Suppressor macrophage treated with lipopolysaccharide for 4 hours (primary cell): ENCODE data around the gene PTPRT.

ENCODE experiments used
- DNase-seq: peaks from one replicate; pipeline ENCODE4 v3.0.0-alpha.2; 2020

The PTPRT gene

DNA sequence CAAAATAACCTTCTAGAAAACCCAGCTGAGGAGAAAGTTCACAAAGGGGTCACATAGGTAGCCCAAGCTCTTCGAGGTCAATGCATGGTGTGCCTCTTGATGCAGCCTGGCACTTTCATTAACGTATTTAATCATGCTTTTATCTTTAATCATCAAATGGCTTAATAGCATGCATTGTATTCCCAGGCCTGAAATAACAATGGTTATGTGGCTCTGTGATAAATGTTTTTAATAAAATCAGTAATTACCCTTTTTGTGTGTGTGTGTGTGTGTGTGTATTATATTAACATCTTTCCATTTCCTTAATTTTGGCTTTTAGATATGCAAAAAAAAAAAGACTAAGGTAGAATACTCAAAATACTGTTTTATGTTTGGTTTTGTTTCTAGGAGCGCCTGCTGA is 681.8 kb downstream of the PTPRT start:
- DNase-seq, result no peak

DNA sequence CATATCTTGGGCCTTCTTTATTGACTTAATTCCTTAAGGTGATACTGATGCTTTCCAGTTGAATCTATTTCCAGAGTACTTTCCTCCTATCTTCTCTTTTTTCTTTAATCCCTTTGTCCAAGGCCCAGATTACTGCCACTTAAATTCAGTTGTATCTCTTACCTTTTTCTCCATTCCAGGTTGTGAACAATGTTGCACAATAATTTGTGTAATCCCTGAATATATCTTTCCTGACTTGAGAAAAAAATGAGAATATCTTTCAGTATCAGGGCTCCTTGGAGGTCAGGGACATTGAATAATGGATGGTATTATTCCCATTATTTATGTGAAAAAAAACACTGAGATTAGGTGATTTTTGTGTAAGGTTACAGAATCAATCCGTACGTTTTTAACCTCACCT is 683.3 kb downstream of the PTPRT start:
- no peak for DNase-seq

DNA sequence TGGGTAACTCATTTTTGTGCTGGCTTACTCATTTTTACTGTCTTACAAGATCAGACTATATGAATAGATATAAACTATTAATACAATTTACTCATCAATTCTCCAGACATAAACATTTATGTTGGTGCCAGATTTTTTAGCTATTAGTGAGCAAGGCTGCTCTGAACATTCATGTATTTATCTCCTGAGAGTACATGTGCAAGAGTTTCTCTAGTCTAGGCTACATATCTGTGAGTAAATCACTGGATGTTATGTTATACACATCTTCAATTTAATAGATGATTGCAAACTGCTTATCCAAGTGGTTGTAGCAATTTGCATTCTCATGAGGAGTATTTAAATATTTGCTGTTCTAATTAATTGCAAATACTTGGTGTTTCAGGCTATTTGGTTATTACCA is 687.1 kb downstream of the PTPRT start:
- no peak for DNase-seq

DNA sequence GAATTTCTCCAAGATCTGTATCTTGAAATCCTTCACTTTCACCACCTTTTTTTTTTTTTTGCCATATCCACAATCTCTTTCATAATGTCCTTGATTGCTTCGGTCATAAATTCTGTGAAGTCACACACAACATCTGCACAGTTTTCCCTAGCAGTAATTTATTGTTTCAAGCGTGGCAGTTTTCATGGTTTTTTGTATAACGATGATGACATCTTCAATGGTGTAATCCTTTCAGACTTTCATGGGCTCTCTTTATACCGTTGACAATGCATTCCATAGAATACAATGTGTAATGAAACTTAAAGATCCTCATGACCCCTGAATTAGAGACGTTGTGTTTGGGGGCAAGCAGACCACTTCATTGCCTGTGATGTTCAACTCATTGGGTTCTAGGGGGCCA is 693.1 kb downstream of the PTPRT start:
- no peak for DNase-seq

DNA sequence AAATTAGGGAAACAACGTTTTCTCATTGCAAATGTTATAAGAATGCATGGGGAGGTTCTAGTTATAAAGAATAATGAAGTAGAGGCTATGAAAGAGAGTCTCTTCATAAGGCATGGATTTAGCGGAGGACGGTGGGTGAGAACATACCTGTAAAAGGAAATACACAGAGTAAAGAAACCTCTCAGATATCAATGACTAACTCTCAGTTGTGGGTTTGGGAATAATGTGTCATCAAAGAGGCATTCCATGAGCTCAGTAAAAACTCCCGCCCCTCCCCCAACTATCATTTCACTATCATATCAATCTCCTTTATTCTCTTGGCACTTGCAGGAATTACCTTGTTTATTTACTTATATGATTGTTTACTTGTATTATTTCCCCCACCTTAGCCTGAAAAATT is 695.4 kb downstream of the PTPRT start:
- DNase-seq, result no peak

DNA sequence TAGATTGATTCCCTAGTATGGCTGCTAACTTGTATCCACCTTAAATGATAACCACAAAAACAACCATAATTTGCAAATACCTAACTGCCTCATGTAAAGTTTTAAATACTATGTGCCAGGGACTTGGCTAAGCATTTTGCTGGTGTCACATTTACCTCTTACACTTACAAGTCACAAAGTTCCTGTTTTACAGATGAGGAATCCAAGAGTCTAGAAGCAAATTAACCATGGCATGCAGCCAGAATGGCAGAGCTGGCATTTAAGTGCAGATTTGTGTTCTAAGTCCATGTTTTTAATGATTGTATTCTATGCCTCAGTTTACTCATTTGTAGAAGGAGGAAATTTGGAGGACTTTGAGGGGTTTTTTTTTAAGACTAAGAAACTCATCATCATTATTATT is 696.7 kb downstream of the PTPRT start:
- peak; percentile 12 for DNase-seq

DNA sequence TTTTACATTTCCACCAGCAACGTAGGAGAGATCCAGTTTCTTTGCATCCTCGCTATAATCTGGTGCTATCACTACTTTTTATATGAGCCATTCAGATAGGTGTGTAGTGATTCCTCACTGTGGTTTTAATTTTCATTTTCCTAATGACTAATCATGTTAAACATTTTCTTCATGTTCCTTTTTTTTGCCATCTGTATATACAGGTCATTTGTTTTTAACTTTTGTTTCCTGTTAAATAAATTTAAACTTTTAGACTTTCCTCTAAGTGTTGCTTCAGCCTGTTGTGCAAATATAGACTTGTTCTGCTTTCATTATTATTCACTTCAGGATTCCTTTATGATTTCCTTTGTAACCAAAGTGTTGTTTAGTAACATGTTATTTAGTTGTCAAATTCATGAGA is 697.4 kb downstream of the PTPRT start:
- peak; percentile 68 for DNase-seq

DNA sequence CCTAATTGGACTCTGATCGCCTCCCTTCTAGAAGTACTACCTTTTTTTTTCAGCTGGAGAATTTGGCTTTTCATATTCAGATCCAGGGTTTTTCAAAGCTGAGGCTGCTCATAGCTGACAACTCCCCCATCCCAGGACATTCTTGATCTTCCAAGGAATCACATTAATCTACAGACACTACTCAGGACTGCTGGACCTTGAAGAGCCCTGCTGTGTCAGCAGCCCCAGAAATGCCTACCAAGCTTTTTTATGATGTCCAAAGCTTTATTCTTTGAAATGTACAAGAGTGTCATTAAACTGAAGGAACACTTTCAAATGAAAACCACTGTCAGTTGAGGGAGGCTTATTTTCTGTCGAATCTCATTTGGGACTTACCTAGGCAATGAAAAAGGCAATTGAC is 704.1 kb downstream of the PTPRT start:
- DNase-seq, result no peak

DNA sequence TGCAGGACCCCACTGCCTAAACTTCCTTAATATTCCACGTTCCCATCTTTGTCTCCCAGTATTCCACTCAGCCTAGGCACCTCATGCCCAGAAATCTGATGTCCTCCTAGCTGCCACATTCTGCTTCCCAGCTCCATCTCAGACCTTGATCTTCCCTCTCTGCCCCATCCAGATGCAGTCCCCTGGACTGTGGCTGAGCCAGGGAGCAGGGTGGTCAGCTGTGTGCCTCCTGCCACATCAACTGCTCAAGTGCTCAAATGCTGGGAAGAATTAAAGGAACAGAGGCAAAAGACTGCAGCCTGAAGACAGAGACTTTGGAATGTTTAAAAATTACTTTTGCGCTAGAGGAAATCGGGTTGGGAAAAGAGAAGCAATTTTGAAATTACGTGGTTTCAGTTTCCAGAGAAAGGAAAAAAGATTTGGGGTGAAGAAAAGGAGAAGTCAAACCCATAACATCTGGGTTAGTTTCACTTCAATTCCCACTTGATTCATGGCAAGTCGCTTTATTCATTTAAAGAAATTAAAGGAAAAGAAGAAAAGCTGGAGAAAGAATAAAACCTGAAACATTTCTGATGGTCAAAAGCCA is 704.8 kb downstream of the PTPRT start:
- DNase-seq, result peak; percentile 55

DNA sequence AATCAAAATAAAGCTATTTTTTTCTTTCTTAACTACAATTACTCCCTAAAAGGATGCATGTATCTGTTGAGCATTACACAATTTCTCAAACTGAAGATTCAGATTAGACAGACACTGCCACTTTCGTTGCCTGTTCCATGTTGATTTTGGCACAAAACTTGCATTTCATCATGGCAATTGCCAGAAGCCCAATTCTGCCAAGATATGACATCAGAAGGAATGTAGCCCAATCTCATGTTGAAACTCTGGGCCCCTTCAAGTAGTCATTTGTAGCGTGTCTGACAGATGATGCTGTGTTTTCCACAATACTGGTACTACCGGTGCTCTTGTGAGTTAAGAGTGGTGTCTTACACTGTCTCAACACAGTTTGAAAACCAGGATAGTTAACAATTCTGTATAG is 705.4 kb downstream of the PTPRT start:
- DNase-seq, result peak; percentile 70

DNA sequence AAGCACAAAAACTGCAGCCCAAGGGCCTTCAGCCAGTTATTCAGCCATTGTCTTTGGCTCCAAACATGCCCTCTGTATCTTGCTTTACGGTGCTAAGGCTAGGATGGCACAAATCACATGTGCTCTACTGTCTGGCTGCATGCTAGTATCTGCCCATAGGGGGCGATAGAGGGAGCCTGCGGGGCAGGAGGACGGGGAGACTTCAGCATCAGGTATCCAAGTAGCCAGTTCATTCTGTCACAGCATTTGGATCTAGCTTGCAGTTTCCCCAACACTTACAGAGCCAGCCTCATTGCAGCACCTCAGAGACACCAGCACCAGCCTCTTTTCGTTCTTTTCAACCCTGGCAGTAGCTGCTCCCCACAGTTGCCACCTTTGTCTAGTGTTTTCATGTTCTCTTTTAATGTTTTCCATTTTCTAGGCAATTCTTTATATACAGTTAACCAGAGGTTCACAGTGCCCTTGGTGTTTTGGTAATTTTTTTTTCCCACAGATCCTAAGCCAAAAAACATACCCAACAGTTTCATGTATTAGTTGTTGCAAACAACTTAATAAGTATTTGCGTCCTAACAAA is 705.9 kb downstream of the PTPRT start:
- peak; percentile 33 for DNase-seq

DNA sequence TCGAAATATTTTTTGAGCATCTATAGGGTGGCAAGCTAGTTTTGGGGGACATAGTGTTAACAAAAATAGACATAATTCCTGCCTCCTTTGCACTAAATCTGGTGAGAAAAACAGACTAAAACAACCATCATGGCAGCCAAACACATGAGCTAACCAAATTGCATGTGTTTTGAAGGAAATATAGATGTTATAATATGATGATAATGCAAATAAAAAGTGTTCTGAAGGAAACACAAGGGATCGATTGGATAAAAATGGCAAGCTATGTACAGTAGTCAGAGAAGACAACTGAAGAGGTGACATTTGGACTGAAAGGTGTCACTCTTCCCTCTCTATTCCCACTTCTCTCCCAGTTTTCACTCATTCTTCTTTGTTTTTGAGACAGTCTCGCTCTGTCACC is 706.9 kb downstream of the PTPRT start:
- DNase-seq, result no peak

DNA sequence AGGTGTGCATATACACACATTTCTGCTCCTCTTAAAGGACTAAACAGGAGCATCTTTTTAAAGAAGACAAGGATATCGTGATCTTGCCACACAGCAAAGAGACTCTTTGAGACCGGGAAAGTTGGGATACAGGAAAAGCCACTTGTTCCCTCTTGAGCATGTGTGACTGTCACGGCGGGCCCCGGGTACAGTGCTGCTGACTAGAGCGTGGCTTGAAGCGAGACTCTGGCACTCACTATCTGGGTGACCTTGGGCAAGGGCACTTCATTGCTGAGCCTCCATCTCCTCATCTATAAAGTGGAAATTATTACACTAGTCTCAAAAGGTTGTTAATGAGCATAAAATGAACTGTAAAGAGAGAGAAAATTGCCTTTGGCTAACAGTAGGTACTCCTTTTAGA is 713.9 kb downstream of the PTPRT start:
- no peak for DNase-seq

DNA sequence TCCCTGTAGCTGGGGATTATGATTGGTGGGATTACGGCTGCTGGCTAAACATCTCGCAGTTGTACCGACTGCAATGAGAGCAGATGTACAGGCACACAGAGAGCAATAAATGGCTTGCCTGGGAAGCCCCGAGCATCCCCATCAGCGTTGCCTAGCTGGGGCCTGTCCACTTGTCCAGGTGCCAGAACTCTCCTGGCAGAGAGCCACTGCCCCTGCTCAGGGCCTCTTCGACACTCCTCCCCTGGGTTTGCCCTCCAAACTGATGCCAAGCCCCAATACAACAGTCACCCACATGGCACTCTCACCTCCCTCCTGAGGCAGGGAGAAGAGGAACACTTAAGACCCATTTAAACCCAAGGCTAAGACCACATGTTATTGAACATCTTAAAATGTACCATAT is 715.1 kb downstream of the PTPRT start:
- no peak for DNase-seq

DNA sequence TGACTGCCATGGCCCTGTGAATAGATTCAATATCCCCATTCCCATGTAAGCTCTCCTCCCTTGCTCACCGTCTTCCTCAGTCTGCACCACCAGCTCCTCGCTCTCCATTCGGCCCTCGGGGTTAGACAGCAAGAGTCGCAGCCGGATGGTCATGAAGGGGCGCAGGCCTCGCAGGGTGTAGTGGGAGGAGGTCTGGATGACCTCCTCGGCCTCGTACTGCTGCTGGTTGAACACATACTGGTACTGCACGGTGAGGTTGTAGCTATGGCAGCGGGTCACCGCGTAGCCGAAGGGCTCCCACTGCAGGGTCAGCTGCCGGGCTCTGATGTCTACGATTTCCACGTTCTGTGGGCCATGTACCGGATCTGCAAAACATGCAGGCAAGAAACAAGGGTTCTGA is 717.5 kb downstream of the PTPRT start:
- DNase-seq, result no peak

DNA sequence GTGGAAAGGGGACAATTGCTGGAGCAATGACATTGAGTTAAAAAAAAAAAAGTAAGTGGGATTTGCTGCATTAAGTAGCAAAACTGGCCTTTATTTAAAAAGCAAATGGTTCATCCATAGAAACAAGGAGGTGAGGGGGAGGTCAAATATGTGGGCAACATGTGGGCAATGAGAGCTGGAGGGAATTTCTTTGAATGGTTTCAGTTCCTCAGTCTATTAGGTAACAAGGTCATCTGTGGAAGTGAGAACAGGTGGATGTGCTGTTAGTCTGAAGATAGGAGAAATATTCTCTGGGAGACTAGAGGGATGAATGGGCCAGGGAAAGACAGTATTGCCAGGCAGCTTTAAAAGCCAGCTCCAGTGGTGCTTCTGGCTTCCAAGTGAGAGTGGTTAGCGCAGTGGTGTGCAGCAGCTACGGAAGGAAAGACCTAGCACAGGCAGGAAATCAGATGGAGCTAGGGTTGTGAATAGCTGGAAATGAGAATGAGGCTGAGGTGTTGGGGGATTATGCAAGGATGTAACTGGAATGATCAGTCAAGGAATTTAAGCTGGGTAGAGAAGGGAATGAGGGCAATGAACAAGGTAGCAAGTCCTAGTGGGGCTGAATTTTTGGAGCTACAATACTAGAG is 727.6 kb downstream of the PTPRT start:
- no peak for DNase-seq

DNA sequence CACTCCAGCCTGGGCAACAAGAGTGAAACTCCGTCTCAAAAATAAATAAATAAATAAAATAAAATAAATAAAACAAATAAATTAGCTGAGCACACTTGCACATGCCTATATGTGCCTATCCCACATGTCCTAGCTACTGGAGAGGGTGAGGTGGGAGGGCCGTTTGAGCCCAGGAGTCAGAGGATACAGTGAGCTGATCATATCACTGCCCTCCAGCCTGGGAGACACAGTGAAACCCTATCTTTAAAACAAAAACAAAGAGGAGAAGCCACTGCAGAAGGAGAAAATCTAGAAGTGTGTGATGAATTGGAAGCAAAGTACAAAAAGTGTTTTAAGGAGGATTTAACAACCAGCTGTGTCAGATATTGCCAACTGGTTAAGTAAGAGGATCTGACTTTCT is 728.4 kb downstream of the PTPRT start:
- DNase-seq, result no peak

DNA sequence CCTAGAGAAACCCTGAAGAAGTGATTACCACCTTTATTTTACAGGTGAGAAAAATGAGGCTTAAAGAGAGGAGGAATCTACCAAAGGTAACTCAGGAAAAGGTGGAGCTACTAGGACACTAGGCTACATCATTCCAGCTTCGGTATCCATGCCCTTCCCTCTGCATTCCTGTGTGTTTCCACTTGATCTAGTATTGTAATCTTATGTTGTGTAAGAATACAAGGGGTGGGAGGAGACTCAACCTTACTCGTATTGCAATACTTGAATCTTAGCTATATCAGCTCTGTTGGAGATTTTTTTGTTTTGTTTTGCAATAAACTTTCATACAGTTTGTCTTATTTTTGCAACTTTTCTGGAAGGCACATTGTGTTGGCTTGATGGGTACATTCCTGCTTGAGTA is 742.4 kb downstream of the PTPRT start:
- DNase-seq, result no peak

DNA sequence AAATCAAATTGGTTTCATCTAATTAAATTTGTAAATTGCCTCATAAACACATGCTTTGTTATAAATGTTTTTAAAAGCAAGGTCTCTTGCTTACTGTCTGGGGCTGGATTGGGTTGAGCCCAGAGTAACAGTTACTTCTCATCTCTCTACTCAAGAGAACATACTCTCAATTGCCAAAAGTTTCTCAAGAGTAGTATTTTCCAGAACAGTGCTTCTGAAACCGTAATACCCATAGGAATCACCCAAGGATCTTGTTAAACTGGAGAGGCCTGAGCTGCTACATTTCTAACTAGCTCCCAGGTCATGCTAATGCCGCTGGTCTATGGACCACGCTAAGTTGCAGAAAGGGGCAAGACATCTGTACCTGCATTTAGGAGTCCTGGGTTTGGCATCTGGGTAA is 744.9 kb downstream of the PTPRT start:
- no peak for DNase-seq

DNA sequence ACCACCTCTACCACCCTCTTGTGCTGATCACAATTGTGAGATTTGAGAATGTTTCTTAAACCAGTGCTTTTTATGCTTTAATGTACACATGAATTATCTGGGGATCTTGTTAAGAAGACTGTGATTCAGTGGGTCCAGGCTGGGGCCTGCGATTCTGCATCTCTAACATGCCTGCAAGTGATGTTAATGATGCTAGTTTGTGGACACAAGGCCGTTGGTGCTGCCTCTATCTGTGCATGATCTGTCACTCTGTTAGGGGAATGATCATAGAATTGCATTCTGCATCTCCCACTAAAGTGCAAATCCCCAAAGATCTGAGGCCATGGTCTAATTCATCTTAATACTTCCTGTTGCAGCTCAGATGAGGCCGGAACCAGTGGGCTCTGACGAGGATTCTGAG is 746.5 kb downstream of the PTPRT start:
- DNase-seq, result no peak

DNA sequence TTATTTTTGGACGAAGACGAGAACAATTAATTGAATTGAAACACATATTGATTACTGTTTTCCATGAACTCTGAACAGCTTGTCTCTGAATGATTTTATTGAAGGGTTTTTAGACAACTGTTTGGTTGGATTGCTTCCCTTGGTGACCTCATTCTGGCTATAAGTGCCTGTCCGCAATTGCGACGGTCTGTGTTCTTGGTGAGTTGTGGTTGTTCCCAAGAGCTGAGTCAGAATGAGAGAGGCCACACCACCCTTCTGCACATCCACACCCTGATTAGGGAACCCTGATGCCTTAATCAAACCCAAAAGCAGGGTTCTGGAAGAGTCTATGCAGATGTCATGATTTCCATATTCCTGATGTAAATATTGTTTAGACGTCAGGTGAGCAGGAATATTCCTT is 747.0 kb downstream of the PTPRT start:
- DNase-seq, result no peak

DNA sequence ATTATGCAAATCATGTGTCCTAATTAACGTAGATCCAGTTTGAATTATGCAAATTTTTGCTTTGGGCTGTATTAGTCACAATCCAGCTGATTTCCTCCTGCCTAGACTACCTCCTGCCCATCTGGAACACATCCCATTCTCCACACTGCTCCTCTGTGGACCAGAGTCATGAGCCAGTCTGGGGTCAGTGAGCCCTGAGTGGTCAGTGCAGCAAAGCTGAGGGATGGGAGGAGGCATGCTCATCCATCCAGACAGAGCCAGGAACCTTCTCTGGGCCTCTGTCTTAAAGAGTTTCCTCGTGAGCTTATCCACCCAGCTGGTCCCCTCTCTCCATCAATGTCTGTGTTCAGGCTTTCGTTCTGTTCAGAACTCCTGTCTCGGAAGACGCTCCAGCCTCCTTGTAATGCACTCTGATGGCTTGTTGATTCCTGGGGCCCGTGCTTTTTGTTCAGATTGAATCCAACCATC is 747.8 kb downstream of the PTPRT start:
- DNase-seq, result no peak

DNA sequence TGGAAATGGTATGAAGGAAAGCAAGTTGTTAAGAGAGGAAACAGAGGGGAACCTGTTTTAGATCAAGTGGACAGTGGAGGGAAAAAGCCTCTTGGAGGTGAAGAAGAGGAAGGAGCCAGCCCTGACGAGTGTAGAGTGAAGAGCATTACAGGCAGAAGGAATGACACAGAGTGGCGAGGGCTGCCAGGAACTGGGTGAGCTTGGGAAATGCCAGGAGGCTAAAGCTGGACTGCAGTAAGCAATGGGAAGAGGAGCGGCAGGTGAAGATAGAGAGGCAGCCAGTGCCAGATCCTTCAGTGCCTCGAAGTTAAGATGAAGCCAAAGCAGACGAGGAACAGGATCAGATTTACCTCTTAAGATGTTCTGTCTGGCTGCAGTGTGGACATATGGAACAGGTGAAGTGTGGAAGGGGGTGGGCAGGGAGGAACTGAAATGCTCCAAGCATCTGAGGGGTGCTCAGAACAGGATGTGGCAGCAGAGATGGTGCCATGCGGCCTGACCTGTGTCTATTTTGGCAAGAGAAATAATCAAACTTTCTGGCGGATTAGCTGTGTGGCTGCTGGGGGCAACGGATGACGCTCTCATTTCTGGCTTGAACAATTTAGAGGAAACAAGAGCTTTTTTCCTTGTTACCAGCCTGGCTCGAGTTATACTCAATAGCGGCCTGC is 748.4 kb downstream of the PTPRT start:
- no peak for DNase-seq

DNA sequence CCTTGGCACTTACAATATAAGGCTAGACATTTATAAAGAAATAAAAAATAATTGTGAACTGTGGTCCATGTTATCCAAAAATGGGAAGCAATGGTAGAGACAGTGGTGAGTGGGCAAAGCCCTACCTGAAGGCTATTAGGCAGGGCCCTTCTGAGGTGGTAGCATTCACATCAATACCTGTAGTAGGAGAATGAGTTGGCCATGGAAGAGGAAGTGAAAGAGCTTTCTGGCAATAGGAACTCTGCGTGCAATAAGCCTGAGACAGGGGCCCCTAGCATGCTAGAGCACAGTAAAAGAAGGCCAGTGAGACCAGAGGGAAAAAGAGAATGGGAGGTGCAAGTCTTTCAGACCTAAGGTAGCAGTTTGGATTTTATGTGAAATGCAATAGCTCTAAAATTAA is 754.5 kb downstream of the PTPRT start:
- DNase-seq, result no peak
